Measurements from ENCODE around the gene RPL39. TPM values are rescaled to one million over a fixed set of nuclear protein-coding genes. Genes with fewer than 3 reads are reported as not detected.
"Not testable (repeated sequence)": the region's sequence is repeated elsewhere in the genome, so short reads cannot be mapped to it uniquely, and the experiment has no call there.

RPL39 gene
- total RNA-seq, 2 donors from 2014 or later, result 2,946 to 2,967 TPM

GRCh38 chrX:119790977-119791436 lies 423 bp downstream of the RPL39 start:
- peak overlapping the region; percentile 97 for H3K27ac Mint-ChIP-seq
- no peaks in the 10 kb centered on the region for H3K9me3 Mint-ChIP-seq
- H3K27me3 Mint-ChIP-seq (ENCODE audit: low read depth), result no peaks in the 10 kb centered on the region
- ATAC-seq (replicated peaks in 1 of 2) (peak; percentile 20 to 21), DNase-seq (peak in 1 of 2 donors; percentile 28)
- peak overlapping the region; percentile 92 to 96 for H3K4me3 Mint-ChIP-seq
- peaks cover 11 to 16% of the 10 kb centered on the region in 2 donors for H3K36me3 Mint-ChIP-seq (ENCODE audit: insufficient read depth in 2 of 2)
- H3K4me1 Mint-ChIP-seq (ENCODE audit: low read depth), result peaks cover 36% of the 10 kb centered on the region

- Mint-ChIP-seq H3K36me3 (ENCODE audit: insufficient read depth in 2 of 2) (peaks cover 7 to 20% of the 10 kb centered on the region in 2 donors), H3K9me3 (no peaks in the 10 kb centered on the region), H3K27me3 (ENCODE audit: low read depth) (no peaks in the 10 kb centered on the region), H3K4me1 (ENCODE audit: low read depth) (peaks cover 46% of the 10 kb centered on the region), H3K4me3 (peak overlapping the region in 1 of 2 donors; percentile 15), H3K27ac (peak overlapping the region; percentile 6)
- ATAC-seq (replicated peaks in 1 of 2) (peak; percentile 39 to 62), DNase-seq (peak; percentile 35 to 59)
Observed at GRCh38 chrX:119784747-119785446, 6.5 kb downstream of the RPL39 start.

GRCh38 chrX:119783026-119783425 lies 8.4 kb downstream of the RPL39 start:
- peaks cover 3 to 7% of the 10 kb centered on the region in 2 donors for H3K36me3 Mint-ChIP-seq (ENCODE audit: insufficient read depth in 2 of 2)
- no peak overlapping the region for H3K4me3 Mint-ChIP-seq
- H3K27me3 Mint-ChIP-seq (ENCODE audit: low read depth), result no peaks in the 10 kb centered on the region
- peaks cover 33% of the 10 kb centered on the region for H3K4me1 Mint-ChIP-seq (ENCODE audit: low read depth)
- H3K9me3 Mint-ChIP-seq, result no peaks in the 10 kb centered on the region
- ATAC-seq (replicated peaks in 1 of 2) (peak in 1 of 2 donors; percentile 14), DNase-seq (no peak)
- peak overlapping the region; percentile 54 for H3K27ac Mint-ChIP-seq

GRCh38 chrX:119778829-119779228 lies 12.6 kb downstream of the RPL39 start:
- Mint-ChIP-seq H3K4me1 (ENCODE audit: low read depth) (peaks cover 8% of the 10 kb centered on the region), H3K9me3 (no peaks in the 10 kb centered on the region), H3K27ac (no peak overlapping the region), H3K36me3 (ENCODE audit: insufficient read depth in 2 of 2) (peaks cover 0 to 2% of the 10 kb centered on the region in 2 donors), H3K27me3 (ENCODE audit: low read depth) (no peaks in the 10 kb centered on the region), H3K4me3 (no peak overlapping the region)
- no peak for ATAC-seq (replicated peaks in 1 of 2)
- no peak for DNase-seq

- Mint-ChIP-seq H3K27ac (no peak overlapping the region), H3K4me1 (ENCODE audit: low read depth) (no peaks in the 10 kb centered on the region), H3K9me3 (no peaks in the 10 kb centered on the region), H3K4me3 (no peak overlapping the region), H3K36me3 (ENCODE audit: insufficient read depth in 2 of 2) (peaks cover 0 to 2% of the 10 kb centered on the region in 2 donors), H3K27me3 (ENCODE audit: low read depth) (no peaks in the 10 kb centered on the region)
- DNase-seq (no peak), ATAC-seq (replicated peaks in 1 of 2) (no peak)
Observed at GRCh38 chrX:119775517-119776238, 15.8 kb downstream of the RPL39 start.

GRCh38 chrX:119769388-119769787 lies 22.0 kb downstream of the RPL39 start:
- H3K27ac Mint-ChIP-seq; H3K27me3 Mint-ChIP-seq (ENCODE audit: low read depth); H3K36me3 Mint-ChIP-seq (ENCODE audit: insufficient read depth in 2 of 2); H3K4me3 Mint-ChIP-seq; DNase-seq; H3K9me3 Mint-ChIP-seq; ATAC-seq (replicated peaks in 1 of 2); H3K4me1 Mint-ChIP-seq (ENCODE audit: low read depth): not testable (repeated sequence)

- not testable (repeated sequence) for H3K4me3 Mint-ChIP-seq; H3K27ac Mint-ChIP-seq; H3K9me3 Mint-ChIP-seq; ATAC-seq (replicated peaks in 1 of 2); H3K4me1 Mint-ChIP-seq (ENCODE audit: low read depth); H3K36me3 Mint-ChIP-seq (ENCODE audit: insufficient read depth in 2 of 2); H3K27me3 Mint-ChIP-seq (ENCODE audit: low read depth); DNase-seq
Observed at GRCh38 chrX:119768436-119768835, 23.0 kb downstream of the RPL39 start.

- no peak overlapping the region for H3K27ac Mint-ChIP-seq
- ATAC-seq (replicated peaks in 1 of 2), result no peak
Observed at GRCh38 chrX:119763836-119764387, 27.5 kb downstream of the RPL39 start.

GRCh38 chrX:119763181-119763580 lies 28.2 kb downstream of the RPL39 start:
- no peak overlapping the region for H3K4me3 Mint-ChIP-seq
- DNase-seq, result no peak
- ATAC-seq (replicated peaks in 1 of 2), result no peak
- H3K36me3 Mint-ChIP-seq (ENCODE audit: insufficient read depth in 2 of 2), result no peaks in the 10 kb centered on the region
- H3K27me3 Mint-ChIP-seq (ENCODE audit: low read depth), result peaks cover 6% of the 10 kb centered on the region
- H3K27ac Mint-ChIP-seq, result no peak overlapping the region
- H3K4me1 Mint-ChIP-seq (ENCODE audit: low read depth), result peaks cover 12% of the 10 kb centered on the region
- no peaks in the 10 kb centered on the region for H3K9me3 Mint-ChIP-seq

More at GRCh38 chrX:119763836-119764387, 27.5 kb downstream of the RPL39 start:
- no peaks in the 10 kb centered on the region for H3K9me3 Mint-ChIP-seq
- no peaks in the 10 kb centered on the region for H3K36me3 Mint-ChIP-seq (ENCODE audit: insufficient read depth in 2 of 2)
- H3K4me3 Mint-ChIP-seq, result no peak overlapping the region
- no peak for DNase-seq
- H3K27me3 Mint-ChIP-seq (ENCODE audit: low read depth), result peaks cover 6% of the 10 kb centered on the region
- H3K4me1 Mint-ChIP-seq (ENCODE audit: low read depth), result peaks cover 12% of the 10 kb centered on the region

- ATAC-seq (replicated peaks in 1 of 2), result no peak
- Mint-ChIP-seq H3K27ac (no peak overlapping the region), H3K4me3 (no peak overlapping the region), H3K4me1 (ENCODE audit: low read depth) (peaks cover 15% of the 10 kb centered on the region), H3K36me3 (ENCODE audit: insufficient read depth in 2 of 2) (no peaks in the 10 kb centered on the region), H3K9me3 (no peaks in the 10 kb centered on the region), H3K27me3 (ENCODE audit: low read depth) (peaks cover 7% of the 10 kb centered on the region)
- no peak for DNase-seq
Observed at GRCh38 chrX:119762718-119763117, 28.7 kb downstream of the RPL39 start.

- Mint-ChIP-seq H3K4me1 (ENCODE audit: low read depth) (peaks cover 40% of the 10 kb centered on the region), H3K27me3 (ENCODE audit: low read depth) (peaks cover 13% of the 10 kb centered on the region), H3K36me3 (ENCODE audit: insufficient read depth in 2 of 2) (no peaks in the 10 kb centered on the region), H3K27ac (no peak overlapping the region), H3K4me3 (peak overlapping the region; percentile 29 to 67), H3K9me3 (no peaks in the 10 kb centered on the region)
- no peak for DNase-seq
- ATAC-seq (replicated peaks in 1 of 2), result no peak
Observed at GRCh38 chrX:119760026-119760877, 31.2 kb downstream of the RPL39 start.

- H3K4me1 Mint-ChIP-seq (ENCODE audit: low read depth), result peaks cover 49% of the 10 kb centered on the region
- no peak for ATAC-seq (replicated peaks in 1 of 2)
Observed at GRCh38 chrX:119759248-119759766, 32.1 kb downstream of the RPL39 start.

More at GRCh38 chrX:119759248-119759766, 32.1 kb downstream of the RPL39 start:
- no peak for DNase-seq
- H3K4me3 Mint-ChIP-seq, result peak overlapping the region; percentile 67 to 77
- peaks cover 13% of the 10 kb centered on the region for H3K27me3 Mint-ChIP-seq (ENCODE audit: low read depth)
- H3K27ac Mint-ChIP-seq, result no peak overlapping the region
- no peaks in the 10 kb centered on the region for H3K9me3 Mint-ChIP-seq
- no peaks in the 10 kb centered on the region for H3K36me3 Mint-ChIP-seq (ENCODE audit: insufficient read depth in 2 of 2)
